ENCODE results near the gene TMEM140. TPM values are rescaled to one million over a fixed set of nuclear protein-coding genes. Genes with fewer than 3 reads are reported as not detected.

Gene TMEM140
- total and polyA plus RNA-seq, 9 of the 15 experiments (the other 6 are each of a cell fraction or from before 2014, with no cell fraction given) = 0.03 to 0.82 (median 0.23) TPM

GRCh38 chr7:135170274-135170997, 22.6 kb downstream of the TMEM140 start, which contains the start of gene CYREN (continued):
- TF ChIP-seq EZH2 (IDR thresholded peaks at IDR 0.05; ENCODE audit: borderline replicate concordance, low read depth, low read length) (no peak), NCOA2 (IDR thresholded peaks at IDR 0.05; ENCODE audit: partially characterized antibody in 2 of 2) (no peak), XRCC3 (IDR thresholded peaks at IDR 0.05) (no peak), KLF13 (tag; IDR thresholded peaks at IDR 0.05; ENCODE audit: borderline replicate concordance, low read depth) (no peak), KDM1A (IDR thresholded peaks at IDR 0.05) (no peak), ARID4B (CRISPR knock-in tag; IDR thresholded peaks at IDR 0.05) (peak; percentile 95), SIX5 (IDR thresholded peaks at IDR 0.05; ENCODE audit: borderline replicate concordance in 1 of 2, insufficient read depth in 1 of 2, low read depth in 1 of 2, low read length in 2 of 2) (peak; percentile 2 to 35; a peak in 2 of 4 replicates), ZNF445 (CRISPR knock-in tag; IDR thresholded peaks at IDR 0.05; ENCODE audit: low read depth) (0 out of 2 replicates have a peak, but pooled peaks have one; percentile 25), ZNF512 (tag; IDR thresholded peaks at IDR 0.05) (no peak), ZFP30 (CRISPR knock-in tag; IDR thresholded peaks at IDR 0.05; ENCODE audit: borderline replicate concordance) (no peak), ZNF696 (CRISPR knock-in tag; conservative IDR thresholded peaks at IDR 0.05) (no peak), TBP (optimal IDR thresholded peaks at IDR 0.05; ENCODE audit: low read depth, low read length) (peak; percentile 89), ZNF140 (CRISPR knock-in tag; IDR thresholded peaks at IDR 0.05) (no peak), ZNF511 (CRISPR knock-in tag; IDR thresholded peaks at IDR 0.05) (peak; percentile 96), ZFPM2 (CRISPR knock-in tag; IDR thresholded peaks at IDR 0.05) (peak; percentile 66; the same call in 1 of the 2 replicates), DEAF1 (CRISPR knock-in tag; IDR thresholded peaks at IDR 0.05) (peak; percentile 95), CREB5 (CRISPR knock-in tag; IDR thresholded peaks at IDR 0.05) (no peak)

Measured in K562 (cell line).